22Rv1 (cell line): ENCODE results near the gene NAT10.

ENCODE experiments used
- H3K27ac ChIP-seq: fragments of 450-650 bp; 2 replicates; pipeline ENCODE4 v1.5.1; 2017
- CTCF ChIP-seq: fragments of 450-650 bp; IDR thresholded peaks from 2 replicates; pipeline ENCODE4 v1.5.1; 2017; ENCODE audit warnings: mild to moderate bottlenecking
- ZFX ChIP-seq: fragments of 450-650 bp; IDR thresholded peaks from 2 replicates; pipeline ENCODE4 v1.6.1; 2017; ENCODE audit warnings: antibody characterized with exemption, borderline replicate concordance

The NAT10 gene

GRCh38 chr11:34114014-34114413 is 8.6 kb downstream of the NAT10 start:
- no peak overlapping the region for H3K27ac ChIP-seq
- TF ChIP-seq CTCF (no peak), ZFX (no peak)

GRCh38 chr11:34114471-34114870 is 9.0 kb downstream of the NAT10 start:
- TF ChIP-seq CTCF (no peak), ZFX (no peak)

GRCh38 chr11:34120651-34121050 is 15.2 kb downstream of the NAT10 start:
- TF ChIP-seq ZFX: no peak
- no peak for TF ChIP-seq CTCF
- H3K27ac ChIP-seq: no peak overlapping the region

More at GRCh38 chr11:34114471-34114870, 9.0 kb downstream of the NAT10 start:
- H3K27ac ChIP-seq: no peak overlapping the region

- no peak for TF ChIP-seq CTCF
- TF ChIP-seq ZFX: no peak
- no peak overlapping the region for H3K27ac ChIP-seq
These were observed 19.6 kb downstream of the NAT10 start for GRCh38 chr11:34124885-34125668.

GRCh38 chr11:34126959-34127848 is 21.8 kb downstream of the NAT10 start:
- no peak overlapping the region for H3K27ac ChIP-seq
- no peak for TF ChIP-seq CTCF
- TF ChIP-seq ZFX: no peak

GRCh38 chr11:34128824-34129223 is 23.4 kb downstream of the NAT10 start:
- H3K27ac ChIP-seq: no peak overlapping the region
- TF ChIP-seq ZFX (no peak), CTCF (no peak)

GRCh38 chr11:34132261-34132965 is 27.0 kb downstream of the NAT10 start:
- no peak for TF ChIP-seq ZFX
- no peak for TF ChIP-seq CTCF
- no peak overlapping the region for H3K27ac ChIP-seq
